K562 (cell line): Measurements from ENCODE around the gene MEFV. TPM values are rescaled to one million over a fixed set of nuclear protein-coding genes. Genes with fewer than 3 reads are reported as not detected.
A peak's percentile ranks its signal among the peaks of the same experiment; 100 is the strongest.

ENCODE experiments used
- CBX1 ChIP-seq: sonication (generic); IDR thresholded peaks from 2 replicates; pipeline ENCODE4 v1.6.1; 2016; ENCODE audit warnings: antibody characterized with exemption, low read depth, mild to moderate bottlenecking
- CHD1 ChIP-seq: fragments of 200-600 bp; sonication (generic); IDR thresholded peaks from one replicate; pipeline ENCODE4 v1.6.1; 2012; ENCODE audit warnings: mild to moderate bottlenecking, moderate library complexity, low read length, inconsistent platforms
- HDAC1 ChIP-seq, 2 experiments: fragments of 450-650 bp; IDR thresholded peaks; 2 replicates each; pipeline ENCODE4 v1.6.1; 2016 to 2017; ENCODE audit warnings: inconsistent platforms in 1 of 2, mild to moderate bottlenecking in 1 of 2, moderate library complexity in 1 of 2
- KLF10 ChIP-seq: fragments of 250-450 bp; sonication (Bioruptor Pico); IDR thresholded peaks from 2 replicates; pipeline ENCODE4 v1.6.1; 2021; ENCODE audit warnings: matching md5 sums
- PRDM10 ChIP-seq: fragments of 450-650 bp; IDR thresholded peaks from 2 replicates; pipeline ENCODE4 v1.6.1; 2018; ENCODE audit not compliant: partially characterized antibody
- RAD21 ChIP-seq, 2 experiments: fragments of 250-450 bp in 1 of 2; fragments of 450-650 bp in 1 of 2; sonication (Bioruptor Pico) in 1 of 2; formaldehyde crosslinking in 1 of 2; IDR thresholded peaks in 1 of 2; conservative IDR thresholded peaks in 1 of 2; 2 replicates each; pipeline versions ENCODE4 v1.4.0 to v1.8.0; 2020 to 2022; ENCODE audit warnings: mild to moderate bottlenecking in 2 of 2, moderate library complexity in 1 of 2
- TEAD4 ChIP-seq, 2 experiments: sonication (generic) in 1 of 2; formaldehyde crosslinking in 1 of 2; IDR thresholded peaks; 2 replicates each; pipeline versions ENCODE4 v1.6.1 to v1.8.0; 2012 to 2022; ENCODE audit warnings: borderline replicate concordance in 1 of 2, inconsistent platforms in 1 of 2, low read length in 1 of 2, mild to moderate bottlenecking in 1 of 2, missing genetic modification reagents in 1 of 2
- THAP12 ChIP-seq: fragments of 250-450 bp; sonication (Bioruptor Pico); IDR thresholded peaks from 2 replicates; pipeline ENCODE4 v1.9.0; 2021; ENCODE audit warnings: mild to moderate bottlenecking, inconsistent platforms
- UBTF ChIP-seq, 2 experiments: IDR thresholded peaks; 2 replicates each; pipeline ENCODE4 v1.6.1; 2012; ENCODE audit warnings: improper control_type of control experiment in 2 of 2, low read depth in 2 of 2, low read length in 2 of 2, borderline replicate concordance in 1 of 2
- ZC3H4 ChIP-seq: sonication (generic); formaldehyde crosslinking; IDR thresholded peaks from 2 replicates; pipeline ENCODE4 v1.9.0; 2021; ENCODE audit warnings: missing genetic modification reagents, borderline replicate concordance
- ZNF133 ChIP-seq: fragments of 250-450 bp; sonication (Bioruptor Pico); IDR thresholded peaks from 2 replicates; pipeline ENCODE4 v1.4.0; 2020; ENCODE audit warnings: mild to moderate bottlenecking
- ZNF3 ChIP-seq: fragments of 250-450 bp; sonication (Bioruptor Pico); IDR thresholded peaks from 2 replicates; pipeline ENCODE4 v1.5.0; 2021; ENCODE audit warnings: mild to moderate bottlenecking, moderate library complexity
- ZNF518B ChIP-seq: fragments of 250-450 bp; sonication (Bioruptor Pico); IDR thresholded peaks from 2 replicates; pipeline ENCODE4 v1.5.0; 2021; ENCODE audit warnings: mild to moderate bottlenecking, moderate library complexity
- polyA plus RNA-seq, 8 experiments: library from polyadenylated mRNA; depleted of rRNA in 4 of 8; stranded (reverse) in 5 of 8; unstranded in 3 of 8; fragments of >200 nt; fragmentation: Nextera tagmentation in 2 of 8; fragmentation: Illumina TruSeq in 1 of 8; extraction: Ambion mirVana in 2 of 8; extraction: Trizol in 1 of 8; gene quantifications; 2 replicates each; pipeline versions ENCODE4 v1.2.1 to v1.2.3, GENCODE V29; 2011 to 2014; ENCODE audit warnings: inconsistent platforms in 1 of 8, missing spikeins in 1 of 8
- total RNA-seq, 7 experiments: library from RNA; depleted of rRNA in 6 of 7; stranded (reverse); fragments of >200 nt in 6 of 7; fragmentation: Illumina TruSeq in 2 of 7; extraction: Trizol in 2 of 7; gene quantifications; 2 replicates each; pipeline versions ENCODE4 v1.2.1 to v1.2.3, GENCODE V29; 2011 to 2021; ENCODE audit warnings: low replicate concordance in 1 of 7

Gene MEFV
- total and polyA plus RNA-seq, 9 of the 15 experiments (the other 6 are each of a cell fraction or from before 2014, with no cell fraction given) = 0.14 TPM; not detected in 8

- TF ChIP-seq PRDM10 = peak; percentile 47
- peak in 1 of 2 experiments; percentile 79; a peak in 2 of 4 replicates for TF ChIP-seq HDAC1 (IDR thresholded peaks at IDR 0.05)
- no peak for TF ChIP-seq ZNF3
- no peak for TF ChIP-seq KLF10 (CRISPR knock-in tag)
- no peak; the same call in 1 of the 2 replicates for TF ChIP-seq THAP12 (CRISPR knock-in tag)
- TF ChIP-seq TEAD4 (IDR thresholded peaks at IDR 0.05; ENCODE audit: low read length) = no peak
- no peak for TF ChIP-seq TEAD4 (CRISPR knock-in tag; IDR thresholded peaks at IDR 0.05; ENCODE audit: borderline replicate concordance)
- peak; percentile 94 for TF ChIP-seq CHD1
- TF ChIP-seq ZNF518B (CRISPR knock-in tag) = no peak
- TF ChIP-seq RAD21 (CRISPR knock-in tag; conservative IDR thresholded peaks at IDR 0.05 in 1 of 2, IDR thresholded peaks at IDR 0.05 in 1 of 2) = no peak
- no peak for TF ChIP-seq UBTF (IDR thresholded peaks at IDR 0.05; ENCODE audit: borderline replicate concordance in 1 of 2, low read depth in 2 of 2, low read length in 2 of 2)
- no peak for TF ChIP-seq ZNF133
- TF ChIP-seq ZC3H4 (CRISPR knock-in tag) = no peak
- peak; percentile 85 for TF ChIP-seq CBX1
Observed at GRCh38 chr16:3282730-3283542, 26.5 kb upstream of the MEFV start, which contains the start of gene ZNF263 (continued).
